ENCODE results near the gene SPEF2.

The SPEF2 gene

GRCh38 chr5:35799181-35799580 is 181.5 kb downstream of the SPEF2 start:
- no peak overlapping the region for H3K27ac ChIP-seq
- H3K4me3 ChIP-seq (ENCODE audit: low read depth in 1 of 2, low read length in 1 of 2), result no peak overlapping the region
- H3K27me3 ChIP-seq, result no peaks in the 10 kb centered on the region
- H3K9me3 ChIP-seq, result no peaks in the 10 kb centered on the region
- H3K4me1 ChIP-seq (ENCODE audit: control insufficient read depth in 1 of 2, insufficient read depth in 1 of 2, low read depth in 1 of 2, low read length in 1 of 2), result no peaks in the 10 kb centered on the region
- TF ChIP-seq, protein P1, sequence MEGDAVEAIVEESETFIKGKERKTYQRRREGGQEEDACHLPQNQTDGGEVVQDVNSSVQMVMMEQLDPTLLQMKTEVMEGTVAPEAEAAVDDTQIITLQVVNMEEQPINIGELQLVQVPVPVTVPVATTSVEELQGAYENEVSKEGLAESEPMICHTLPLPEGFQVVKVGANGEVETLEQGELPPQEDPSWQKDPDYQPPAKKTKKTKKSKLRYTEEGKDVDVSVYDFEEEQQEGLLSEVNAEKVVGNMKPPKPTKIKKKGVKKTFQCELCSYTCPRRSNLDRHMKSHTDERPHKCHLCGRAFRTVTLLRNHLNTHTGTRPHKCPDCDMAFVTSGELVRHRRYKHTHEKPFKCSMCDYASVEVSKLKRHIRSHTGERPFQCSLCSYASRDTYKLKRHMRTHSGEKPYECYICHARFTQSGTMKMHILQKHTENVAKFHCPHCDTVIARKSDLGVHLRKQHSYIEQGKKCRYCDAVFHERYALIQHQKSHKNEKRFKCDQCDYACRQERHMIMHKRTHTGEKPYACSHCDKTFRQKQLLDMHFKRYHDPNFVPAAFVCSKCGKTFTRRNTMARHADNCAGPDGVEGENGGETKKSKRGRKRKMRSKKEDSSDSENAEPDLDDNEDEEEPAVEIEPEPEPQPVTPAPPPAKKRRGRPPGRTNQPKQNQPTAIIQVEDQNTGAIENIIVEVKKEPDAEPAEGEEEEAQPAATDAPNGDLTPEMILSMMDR (IDR thresholded peaks at IDR 0.05), result no peak
- no peaks in the 10 kb centered on the region for H3K36me3 ChIP-seq

DNA sequence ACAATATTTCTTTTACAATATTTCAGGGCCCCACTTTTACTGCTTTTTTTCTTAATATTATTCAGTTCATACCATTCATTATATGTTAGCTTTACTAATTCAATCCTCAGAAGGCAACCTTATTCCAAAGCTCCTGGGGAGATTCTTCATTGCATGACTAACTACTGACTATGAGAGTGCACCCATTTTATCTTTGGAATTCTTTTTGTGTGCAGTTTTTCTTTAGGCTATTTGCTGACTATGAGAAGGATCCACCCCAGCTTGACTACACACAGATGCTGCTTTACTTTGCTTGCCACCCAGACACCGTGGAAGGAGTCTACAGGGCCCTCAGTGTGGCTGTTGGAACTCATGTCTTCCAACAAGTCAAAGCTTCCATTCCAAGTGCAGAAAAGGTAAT is 182.1 kb downstream of the SPEF2 start:
- Histone ChIP-seq H3K4me3 (ENCODE audit: low read depth in 1 of 2, low read length in 1 of 2) (no peak overlapping the region), H3K27me3 (no peaks in the 10 kb centered on the region), H3K4me1 (ENCODE audit: control insufficient read depth in 1 of 2, insufficient read depth in 1 of 2, low read depth in 1 of 2, low read length in 1 of 2) (no peaks in the 10 kb centered on the region), H3K9me3 (no peaks in the 10 kb centered on the region), H3K27ac (no peak overlapping the region), H3K36me3 (no peaks in the 10 kb centered on the region)
- TF ChIP-seq, protein P1 (IDR thresholded peaks at IDR 0.05), result no peak

GRCh38 chr5:35803191-35803651 is 185.6 kb downstream of the SPEF2 start:
- no peaks in the 10 kb centered on the region for H3K4me1 ChIP-seq (ENCODE audit: control insufficient read depth in 1 of 2, insufficient read depth in 1 of 2, low read depth in 1 of 2, low read length in 1 of 2)

GRCh38 chr5:35804201-35804653 is 186.6 kb downstream of the SPEF2 start:
- Histone ChIP-seq H3K4me3 (ENCODE audit: low read depth in 1 of 2, low read length in 1 of 2) (no peak overlapping the region), H3K27ac (no peak overlapping the region), H3K27me3 (no peaks in the 10 kb centered on the region), H3K4me1 (ENCODE audit: control insufficient read depth in 1 of 2, insufficient read depth in 1 of 2, low read depth in 1 of 2, low read length in 1 of 2) (no peaks in the 10 kb centered on the region), H3K9me3 (no peaks in the 10 kb centered on the region), H3K36me3 (no peaks in the 10 kb centered on the region)
- TF ChIP-seq, protein P1 (IDR thresholded peaks at IDR 0.05), result no peak

More at GRCh38 chr5:35803191-35803651, 185.6 kb downstream of the SPEF2 start:
- Histone ChIP-seq H3K4me3 (ENCODE audit: low read depth in 1 of 2, low read length in 1 of 2) (no peak overlapping the region), H3K27ac (no peak overlapping the region), H3K9me3 (no peaks in the 10 kb centered on the region), H3K27me3 (no peaks in the 10 kb centered on the region), H3K36me3 (no peaks in the 10 kb centered on the region)
- TF ChIP-seq, protein P1 (IDR thresholded peaks at IDR 0.05), result no peak

GRCh38 chr5:35804841-35805240 is 187.2 kb downstream of the SPEF2 start:
- Histone ChIP-seq H3K9me3 (no peaks in the 10 kb centered on the region), H3K27me3 (no peaks in the 10 kb centered on the region), H3K27ac (no peak overlapping the region), H3K4me3 (ENCODE audit: low read depth in 1 of 2, low read length in 1 of 2) (no peak overlapping the region), H3K36me3 (no peaks in the 10 kb centered on the region), H3K4me1 (ENCODE audit: control insufficient read depth in 1 of 2, insufficient read depth in 1 of 2, low read depth in 1 of 2, low read length in 1 of 2) (no peaks in the 10 kb centered on the region)
- TF ChIP-seq, protein P1 (IDR thresholded peaks at IDR 0.05), result no peak

DNA sequence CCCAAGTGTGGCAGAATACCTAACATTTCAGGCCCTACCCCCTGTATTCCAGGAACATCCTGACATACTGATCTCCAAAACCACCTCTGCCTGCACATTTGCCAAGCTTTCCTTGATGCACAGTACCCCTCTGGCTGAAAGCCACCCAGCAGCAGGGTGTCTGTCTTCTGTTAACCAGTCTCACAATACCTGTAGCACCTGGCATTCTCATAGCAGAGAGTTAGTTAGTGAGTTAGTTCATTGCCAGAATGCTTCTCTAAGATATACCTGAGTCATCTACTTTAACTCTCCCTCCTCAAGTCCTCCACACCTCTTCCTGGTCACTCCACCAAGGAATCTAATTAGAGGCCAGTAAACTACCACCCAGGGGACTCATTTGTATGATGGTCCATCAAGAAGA is 192.9 kb downstream of the SPEF2 start:
- no peaks in the 10 kb centered on the region for H3K4me1 ChIP-seq (ENCODE audit: control insufficient read depth in 1 of 2, insufficient read depth in 1 of 2, low read depth in 1 of 2, low read length in 1 of 2)
- H3K4me3 ChIP-seq (ENCODE audit: low read depth in 1 of 2, low read length in 1 of 2), result no peak overlapping the region
- no peaks in the 10 kb centered on the region for H3K9me3 ChIP-seq
- no peak overlapping the region for H3K27ac ChIP-seq
- TF ChIP-seq, protein P1 (IDR thresholded peaks at IDR 0.05), result no peak
- H3K27me3 ChIP-seq, result no peaks in the 10 kb centered on the region
- no peaks in the 10 kb centered on the region for H3K36me3 ChIP-seq
